Measurements from ENCODE around the gene IL9R.
"Not testable (repeated sequence)": the region's sequence is repeated elsewhere in the genome, so short reads cannot be mapped to it uniquely, and the experiment has no call there.

Gene IL9R

DNA sequence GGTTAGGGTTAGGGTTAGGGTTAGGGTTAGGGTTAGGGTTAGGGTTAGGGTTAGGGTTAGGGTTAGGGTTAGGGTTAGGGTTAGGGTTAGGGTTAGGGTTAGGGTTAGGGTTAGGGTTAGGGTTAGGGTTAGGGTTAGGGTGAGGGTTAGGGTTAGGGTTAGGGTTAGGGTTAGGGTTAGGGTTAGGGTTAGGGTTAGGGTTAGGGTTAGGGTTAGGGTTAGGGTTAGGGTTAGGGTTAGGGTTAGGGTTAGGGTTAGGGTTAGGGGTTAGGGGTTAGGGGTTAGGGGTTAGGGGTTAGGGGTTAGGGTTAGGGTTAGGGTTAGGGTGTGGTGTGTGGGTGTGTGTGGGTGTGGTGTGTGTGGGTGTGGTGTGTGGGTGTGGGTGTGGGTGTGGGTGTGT, 33.0 kb downstream of the IL9R start:
- not testable (repeated sequence) for H3K9ac ChIP-seq (ENCODE audit: low read depth, low read length); H3K36me3 ChIP-seq (ENCODE audit: insufficient read depth, low read length)

More for the DNA sequence above, 33.0 kb downstream of the IL9R start:
- H3K9me3 ChIP-seq (ENCODE audit: control insufficient read depth, insufficient read depth, low read length); H3K4me1 ChIP-seq (ENCODE audit: insufficient read depth, low read length): not testable (repeated sequence)

All from ES-I3 (cell line).